ENCODE data around the gene WDR5.

Gene WDR5

DNA sequence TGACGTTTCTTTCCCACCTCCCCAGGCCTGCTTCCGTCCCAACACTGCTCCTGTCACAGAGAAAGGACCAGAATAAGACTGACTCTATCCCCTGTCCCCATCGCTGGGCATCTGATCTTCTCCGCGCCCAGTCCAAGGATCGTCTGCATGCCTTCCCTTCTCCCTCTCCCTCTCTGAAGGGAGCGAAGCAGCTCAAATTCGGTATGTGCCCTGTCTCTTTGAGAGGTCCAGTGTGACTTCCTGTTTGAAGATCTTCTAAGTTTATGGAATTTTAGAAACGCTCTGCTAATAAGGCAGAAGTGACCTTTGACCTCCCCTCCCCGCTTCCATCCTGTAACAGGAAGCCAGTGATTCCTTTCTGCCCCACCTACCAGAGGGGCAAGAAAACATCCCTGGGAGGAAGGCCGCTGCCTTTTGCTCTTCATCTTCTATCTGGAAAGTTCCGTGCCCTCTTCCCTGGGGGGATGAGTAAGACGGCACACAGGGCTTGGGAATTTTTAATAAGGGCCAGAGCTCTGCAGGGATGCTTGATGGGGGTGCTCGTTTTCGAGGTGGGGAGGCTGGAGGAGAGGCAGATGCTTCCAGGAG, 69.2 kb downstream of the WDR5 start:
- in situ Hi-C loops (cut with MboI; ENCODE audit: low sequenced_read_pairs) = no loop called here

DNA sequence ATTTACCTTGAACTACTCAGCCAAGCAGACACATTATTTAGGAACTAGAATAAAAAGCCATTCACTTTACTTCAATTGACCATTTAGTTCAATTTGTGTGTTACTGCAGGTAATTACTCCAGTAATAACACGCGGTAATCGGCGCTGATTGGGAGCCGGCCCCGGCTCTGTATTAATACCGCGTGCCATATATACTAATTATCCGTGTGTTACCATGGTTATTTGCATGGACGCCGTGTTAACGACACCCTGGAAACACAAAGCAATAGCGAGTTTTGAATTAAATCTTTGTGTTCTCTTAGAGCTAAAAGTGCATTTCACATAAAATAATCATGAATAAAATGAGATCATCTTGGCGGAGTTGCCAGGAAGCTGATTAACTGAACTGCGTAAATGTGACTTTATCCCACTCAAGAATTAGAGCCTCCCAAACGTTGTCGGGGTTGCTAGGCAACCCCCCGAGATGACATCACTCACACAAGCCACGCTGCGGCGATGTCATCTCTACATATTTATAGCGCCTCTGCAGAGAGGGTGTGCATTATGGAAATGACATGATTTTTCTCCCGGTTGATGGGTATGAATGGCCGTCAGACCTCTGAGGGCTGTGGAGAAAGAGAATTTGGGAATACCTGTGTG, 69.9 kb downstream of the WDR5 start:
- in situ Hi-C loops (cut with MboI; ENCODE audit: low sequenced_read_pairs) = no loop called here

DNA sequence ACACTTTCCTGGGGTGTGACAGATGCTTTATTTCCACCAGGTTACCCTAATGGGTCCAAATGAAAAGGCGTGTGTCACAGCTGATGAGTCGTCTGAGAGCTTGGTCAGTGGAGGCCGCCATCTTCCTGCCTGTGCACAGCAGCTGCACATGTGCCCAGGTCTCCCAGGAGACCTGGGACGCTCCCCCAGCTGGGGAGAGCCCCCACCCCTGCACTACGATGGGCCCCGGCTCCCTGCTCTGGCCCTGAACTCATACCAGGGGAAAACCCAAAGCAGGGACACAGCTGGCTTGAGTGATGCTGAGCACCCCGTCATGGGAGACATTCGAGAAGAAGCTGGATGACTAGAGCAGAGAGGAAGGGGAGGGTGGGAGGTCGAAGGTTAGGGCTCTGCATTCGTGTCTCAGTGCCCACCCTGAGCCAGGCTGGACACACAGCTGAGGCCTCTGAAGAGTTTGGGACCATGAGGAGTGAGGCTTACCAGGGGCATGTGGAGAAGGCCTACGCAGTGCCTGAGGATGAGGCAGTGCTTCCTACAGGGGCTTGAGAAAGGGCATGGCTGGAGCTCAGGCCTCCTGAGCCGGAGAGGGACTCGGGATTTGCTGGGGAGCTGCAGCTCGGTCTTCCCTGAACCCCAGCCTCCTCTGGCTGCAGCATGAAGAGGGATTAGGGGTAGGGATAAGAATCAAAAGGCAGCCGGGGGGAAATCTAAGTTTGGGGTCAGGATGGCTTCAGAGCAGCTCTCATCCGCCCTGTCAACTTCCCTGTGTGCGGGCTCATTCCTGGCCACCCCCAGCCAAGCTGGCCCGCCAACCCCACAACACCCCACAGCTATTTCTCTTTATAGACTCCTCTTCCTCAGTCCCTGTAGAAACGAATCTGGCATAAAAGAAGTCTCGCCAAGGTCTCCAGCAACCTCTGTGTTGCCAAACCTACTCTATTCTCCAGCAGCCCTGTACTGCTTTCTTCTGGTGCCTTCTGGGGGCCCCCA, 70.7 kb downstream of the WDR5 start:
- in situ Hi-C loops (cut with MboI; ENCODE audit: low sequenced_read_pairs) = no loop called here

DNA sequence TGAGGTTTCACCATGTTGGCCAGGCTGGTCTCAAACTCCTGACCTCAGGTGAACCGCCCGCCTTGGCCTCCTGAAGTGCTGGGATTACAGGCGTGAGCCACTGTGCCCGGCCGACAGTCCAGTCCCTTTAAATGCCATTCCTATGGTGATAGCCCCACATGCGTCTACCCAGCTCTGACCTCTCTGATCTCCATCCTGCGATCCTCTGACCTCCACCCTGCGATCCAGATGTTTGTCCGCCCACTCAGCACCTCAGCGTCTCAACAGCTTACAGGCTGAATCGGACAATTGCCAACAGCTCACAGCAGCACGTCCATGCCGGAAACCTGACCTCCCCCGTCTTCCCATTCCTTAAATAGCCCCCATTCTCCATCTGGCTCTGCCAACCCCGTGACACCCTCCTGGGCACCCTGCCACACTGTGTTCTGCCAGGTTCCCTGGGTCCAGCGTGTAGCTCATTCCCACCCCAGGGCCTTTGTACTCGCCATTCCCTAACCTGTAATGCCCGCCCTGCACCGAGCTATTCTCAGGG, 72.5 kb downstream of the WDR5 start:
- in situ Hi-C loops (cut with MboI; ENCODE audit: low sequenced_read_pairs) = no loop called here

DNA sequence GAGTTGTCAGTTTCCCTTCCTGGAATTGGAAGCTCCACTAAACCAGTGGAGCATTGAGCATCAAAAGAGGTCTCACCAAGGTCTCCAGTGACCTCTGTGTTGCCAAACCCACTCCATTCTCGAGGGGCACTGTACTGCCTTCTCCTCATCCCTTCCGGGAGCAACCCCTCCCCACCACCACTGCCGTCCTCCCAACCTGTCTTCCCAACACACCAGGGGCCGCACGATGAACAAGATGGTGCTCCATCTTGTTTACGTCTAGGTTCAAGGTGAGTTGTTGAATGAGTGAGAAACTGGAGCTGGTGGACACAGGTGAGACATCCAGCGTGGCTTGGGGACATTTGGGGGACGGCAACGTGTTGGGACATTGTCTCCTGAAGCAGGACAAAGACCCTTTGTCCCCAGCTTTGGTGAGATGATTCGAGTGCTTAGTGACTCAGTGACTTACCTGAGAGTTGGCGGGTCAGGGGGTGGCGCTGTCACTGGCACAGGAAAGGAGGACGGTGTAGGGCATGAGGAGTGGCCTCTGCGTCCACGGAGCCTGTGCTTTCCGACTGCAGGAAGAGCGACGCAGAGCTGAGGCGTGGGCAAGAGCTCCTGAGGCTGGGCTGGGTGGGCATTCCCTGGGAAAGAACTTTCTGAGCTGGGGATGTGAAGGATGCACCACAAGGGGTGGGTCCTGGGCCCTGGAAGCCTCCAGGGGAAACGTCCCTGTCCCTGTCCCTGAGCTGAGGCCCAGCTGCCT, 73.3 kb downstream of the WDR5 start:
- in situ Hi-C loops (cut with MboI; ENCODE audit: low sequenced_read_pairs) = no loop called here
